Fibroblast of peridontal ligament (primary cell): Measurements from ENCODE around the gene RSPH1.

Source experiments
- DNase-seq: peaks from one replicate; pipeline ENCODE4 v3.0.0-alpha.2; 2010; ENCODE audit errors: extremely low read depth

Gene RSPH1

DNA sequence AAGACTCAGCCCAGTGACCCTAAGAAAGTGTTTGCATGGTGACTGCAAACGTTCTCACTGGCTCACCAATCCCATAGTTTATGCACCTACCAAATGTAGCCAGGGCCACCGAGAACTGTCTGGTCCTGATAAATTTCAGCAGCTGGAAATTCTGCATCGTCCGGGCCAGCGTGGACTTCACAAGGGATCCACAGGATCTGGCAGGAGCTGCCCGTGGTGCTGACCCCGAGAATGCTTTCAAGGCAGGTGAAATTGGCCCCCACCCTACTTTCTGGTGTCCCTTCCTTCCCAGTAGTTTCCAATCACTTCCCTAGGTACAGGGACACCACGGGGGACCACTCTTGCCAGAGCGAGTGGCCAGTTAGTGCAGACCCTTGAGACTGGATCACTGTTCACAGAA, 66.2 kb downstream of the RSPH1 start:
- DNase-seq = no peak

DNA sequence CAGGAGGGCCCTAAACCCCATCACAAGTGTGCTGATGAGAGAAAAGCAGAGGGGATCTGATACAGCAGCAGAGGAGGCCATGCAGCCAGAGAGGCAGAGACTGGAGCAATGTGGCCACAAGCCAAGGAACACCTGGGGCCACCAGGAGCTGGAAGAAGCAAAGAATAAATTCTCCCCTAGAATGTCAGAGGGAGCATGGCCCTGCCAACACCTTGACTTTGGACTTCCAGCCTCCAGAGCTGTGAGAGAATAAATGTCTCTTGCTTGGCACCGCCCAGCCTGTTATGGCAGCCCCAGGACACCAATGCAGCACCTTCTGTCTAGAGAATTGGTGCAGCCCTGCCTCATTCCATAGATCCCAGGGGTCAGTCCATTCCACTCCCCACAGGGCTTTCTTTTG, 67.0 kb downstream of the RSPH1 start:
- no peak for DNase-seq

DNA sequence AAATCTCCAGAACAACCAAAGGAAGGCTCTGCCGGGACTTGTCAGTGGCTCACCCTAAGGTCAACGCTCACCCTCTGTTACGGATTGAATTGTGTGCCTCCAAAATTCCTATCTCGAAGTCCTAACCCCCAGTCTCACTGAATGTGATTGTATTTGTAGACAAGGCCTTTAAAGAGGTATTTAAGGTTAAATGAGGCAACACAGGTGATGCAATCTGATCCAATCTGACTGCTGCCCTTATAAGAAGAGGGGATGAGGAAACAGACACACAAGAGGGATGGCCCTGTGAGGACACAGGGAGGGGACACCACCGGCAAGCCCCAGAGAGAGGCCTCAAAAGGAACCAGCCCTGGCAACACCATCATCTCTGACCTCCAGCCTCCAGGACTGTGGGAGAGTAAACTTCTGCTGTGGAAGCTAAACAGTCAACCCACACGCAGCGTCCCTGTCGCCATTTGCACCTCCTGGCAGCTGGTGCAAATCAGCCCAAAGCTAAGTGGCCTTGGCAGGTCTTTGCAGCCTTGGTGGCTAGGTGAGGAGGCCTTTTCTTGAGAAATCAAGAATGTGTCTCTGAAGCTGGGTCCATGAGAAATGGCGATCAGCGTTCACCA, 68.1 kb downstream of the RSPH1 start:
- no peak for DNase-seq

- DNase-seq = no peak
Measured at GRCh38 chr21:42426876-42427480, 69.0 kb downstream of the RSPH1 start.

- no peak for DNase-seq
Measured at GRCh38 chr21:42426424-42426823, 69.6 kb downstream of the RSPH1 start.

GRCh38 chr21:42425591-42425990, 70.4 kb downstream of the RSPH1 start:
- no peak for DNase-seq

GRCh38 chr21:42424914-42425541, 71.0 kb downstream of the RSPH1 start:
- no peak for DNase-seq

GRCh38 chr21:42423685-42424084, 72.3 kb downstream of the RSPH1 start:
- DNase-seq = no peak

DNA sequence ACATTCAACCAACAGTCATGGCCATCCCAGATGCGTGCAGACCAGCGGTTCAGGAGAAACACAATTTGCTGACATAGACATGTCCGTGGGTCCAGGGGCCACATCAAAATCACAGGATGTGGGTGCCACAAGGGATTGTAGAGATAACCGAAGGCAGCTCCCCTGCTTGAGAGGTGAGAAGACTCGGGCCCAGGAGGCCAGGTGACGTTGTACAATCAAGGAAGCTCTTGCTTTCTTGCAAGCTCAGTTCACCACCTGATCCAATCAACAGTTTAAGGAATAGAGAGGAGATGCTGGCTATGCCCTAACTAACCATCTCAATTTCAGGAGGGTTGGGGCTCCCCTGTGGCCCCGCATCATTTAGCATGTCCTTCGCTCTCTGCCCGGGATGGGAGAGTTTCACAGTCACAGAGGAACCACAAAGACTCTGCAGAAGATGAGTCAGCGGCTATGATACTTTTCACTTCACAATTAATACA, 72.8 kb downstream of the RSPH1 start:
- DNase-seq = no peak
